HG03439 (cell line): Measurements from ENCODE around the gene GARNL3.

Experiments
- ATAC-seq: cut with Tn5 transposase; IDR thresholded peaks from one replicate; pipeline ENCODE4 v1.9.1; 2021; ENCODE audit warnings: mild to moderate bottlenecking, moderate library complexity; ENCODE audit not compliant: unreplicated experiment

GARNL3 gene

DNA sequence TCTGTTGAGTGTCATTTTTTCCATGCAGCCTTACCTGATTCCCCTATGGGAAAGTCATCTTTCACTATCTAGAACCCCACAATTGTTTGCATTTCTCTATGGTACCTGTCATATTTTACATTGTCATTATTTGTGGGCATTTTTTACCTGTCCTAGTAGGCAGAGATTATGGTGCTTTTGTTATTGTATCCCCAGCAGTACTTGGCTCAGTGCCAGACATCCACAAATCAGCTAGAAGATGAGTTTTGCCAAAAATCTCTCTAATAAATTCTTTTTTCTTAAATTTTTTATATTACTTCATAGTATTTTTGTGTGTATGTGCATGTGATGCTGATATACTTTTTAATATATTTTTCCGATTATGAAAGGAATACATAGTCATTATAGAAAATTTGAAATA, 13.2 kb downstream of the GARNL3 start:
- no peak for ATAC-seq

DNA sequence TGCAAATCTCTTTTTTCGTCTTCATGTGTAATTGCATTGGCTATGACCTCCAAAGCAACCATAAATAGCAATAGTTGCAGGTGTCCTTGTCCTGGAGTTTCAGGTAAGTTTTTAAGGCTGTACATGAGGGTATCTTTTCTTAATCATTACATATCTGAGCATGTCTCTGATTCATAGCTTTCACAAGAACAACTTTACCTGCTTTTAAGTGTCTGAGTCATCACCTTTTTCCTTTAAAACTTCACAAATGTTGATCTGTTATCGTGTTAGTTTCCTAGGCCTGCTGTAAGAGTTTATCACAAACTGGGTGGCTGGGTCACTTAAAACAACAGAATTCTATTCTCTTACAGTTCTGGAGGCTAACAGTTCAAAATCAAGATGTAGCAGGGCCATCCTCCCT, 13.8 kb downstream of the GARNL3 start:
- ATAC-seq = no peak

DNA sequence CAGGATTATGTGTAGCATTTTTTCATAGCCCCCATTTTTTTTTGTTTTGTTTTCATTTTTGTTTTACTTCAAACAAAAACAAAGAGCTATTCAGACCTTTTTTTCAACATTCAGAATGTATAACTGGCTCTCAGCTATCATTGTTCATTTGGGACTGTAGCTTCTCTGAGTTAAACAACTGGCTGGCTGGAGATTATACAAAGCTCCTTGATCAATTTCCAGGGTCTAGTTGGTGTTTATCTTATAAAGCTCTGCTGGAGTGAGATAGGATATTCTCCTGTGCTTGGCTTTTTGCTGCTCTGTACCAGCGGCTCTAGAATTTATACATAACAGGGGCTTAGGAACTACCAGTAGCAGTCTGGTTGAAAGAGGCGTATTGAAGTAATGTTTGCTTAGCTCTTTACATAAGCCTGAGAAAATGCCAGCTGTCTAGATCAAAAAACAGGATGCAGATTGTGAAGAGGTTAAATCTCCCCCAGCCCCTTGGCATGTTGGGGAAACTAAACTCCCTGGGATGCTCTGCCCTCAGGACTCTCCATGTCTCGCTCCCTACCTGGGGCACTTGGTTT, 15.2 kb downstream of the GARNL3 start:
- no peak for ATAC-seq

GRCh38 chr9:127280880-127281660, 16.5 kb downstream of the GARNL3 start:
- no peak for ATAC-seq

GRCh38 chr9:127281891-127282290, 17.3 kb downstream of the GARNL3 start:
- no peak for ATAC-seq

- no peak for ATAC-seq
Observed at GRCh38 chr9:127282611-127283010, 18.0 kb downstream of the GARNL3 start.

GRCh38 chr9:127283135-127283534, 18.6 kb downstream of the GARNL3 start:
- no peak for ATAC-seq

DNA sequence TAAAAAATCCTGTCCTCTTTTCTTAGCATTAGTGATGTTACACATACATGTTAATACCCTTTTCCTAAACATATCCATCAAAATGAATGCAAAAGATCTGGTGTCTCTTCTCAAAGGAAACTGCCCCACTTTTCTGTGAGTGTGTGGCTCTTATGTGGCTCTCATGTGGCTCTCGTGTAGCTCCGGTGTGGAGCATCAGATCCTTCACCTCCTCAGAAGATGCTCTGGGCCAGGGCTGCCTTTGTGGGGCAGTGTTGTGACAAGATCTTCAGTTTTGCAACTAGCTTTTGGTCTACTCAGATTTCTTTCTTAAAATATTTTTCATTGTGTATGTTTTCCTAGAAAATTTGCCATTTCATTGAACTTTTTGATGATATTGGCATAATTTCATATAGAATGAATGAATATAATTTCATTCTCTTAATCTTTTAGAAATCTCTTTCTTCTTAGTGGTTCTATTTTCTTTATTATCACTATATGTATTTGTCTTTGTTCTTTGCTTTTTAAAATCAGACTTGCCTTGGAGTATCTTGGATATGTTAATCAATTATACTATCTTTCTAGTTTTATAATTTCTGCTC, 19.4 kb downstream of the GARNL3 start:
- no peak for ATAC-seq

- no peak for ATAC-seq
Observed at GRCh38 chr9:127285965-127286364, 21.4 kb downstream of the GARNL3 start.

DNA sequence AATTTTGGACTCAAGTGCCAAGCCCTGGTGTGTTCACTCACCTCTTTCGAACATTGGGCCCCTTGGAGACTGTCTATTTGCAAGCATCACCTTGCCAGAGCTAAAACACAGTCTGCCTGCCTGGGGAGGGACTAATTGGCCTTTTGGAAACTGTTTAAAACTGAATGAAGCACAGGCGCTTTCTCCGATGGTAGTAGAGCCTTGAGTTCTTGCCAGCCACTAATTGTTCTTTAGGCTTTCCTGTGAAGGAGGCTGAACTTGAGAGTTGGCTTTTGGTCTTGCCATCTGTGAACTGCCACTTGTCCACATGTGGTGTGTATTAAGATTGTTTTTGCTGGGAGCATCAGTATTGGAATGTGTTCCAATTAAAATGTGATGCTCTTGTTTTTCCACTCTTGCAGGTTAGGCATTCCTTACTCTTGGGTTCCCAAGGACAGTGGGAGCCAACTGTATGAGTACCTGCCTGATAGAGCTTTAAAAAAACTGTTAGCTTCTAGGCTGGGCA, 26.0 kb downstream of the GARNL3 start:
- no peak for ATAC-seq

GRCh38 chr9:127291246-127291778, 26.7 kb downstream of the GARNL3 start:
- no peak for ATAC-seq

DNA sequence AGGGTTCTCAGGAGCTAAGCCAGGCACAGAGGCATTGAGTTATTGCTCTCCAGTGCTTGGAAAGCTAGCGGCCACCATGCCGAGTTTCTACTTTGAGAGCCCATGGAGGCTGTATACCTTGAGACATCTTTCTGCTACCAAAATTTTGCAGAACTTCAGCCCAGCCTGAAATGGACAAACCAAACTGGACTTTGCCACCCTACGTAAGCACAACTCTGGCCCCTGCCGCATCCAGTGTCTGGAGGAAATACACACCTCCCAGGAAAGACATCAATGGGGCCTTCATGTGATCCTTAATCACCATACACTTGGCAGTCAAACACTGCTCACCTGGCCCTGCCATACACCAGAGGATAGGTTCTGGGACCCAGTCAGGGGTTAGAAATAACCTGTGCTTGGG, 27.8 kb downstream of the GARNL3 start:
- ATAC-seq = no peak

- no peak for ATAC-seq
Observed at GRCh38 chr9:127293328-127293727, 28.8 kb downstream of the GARNL3 start.

DNA sequence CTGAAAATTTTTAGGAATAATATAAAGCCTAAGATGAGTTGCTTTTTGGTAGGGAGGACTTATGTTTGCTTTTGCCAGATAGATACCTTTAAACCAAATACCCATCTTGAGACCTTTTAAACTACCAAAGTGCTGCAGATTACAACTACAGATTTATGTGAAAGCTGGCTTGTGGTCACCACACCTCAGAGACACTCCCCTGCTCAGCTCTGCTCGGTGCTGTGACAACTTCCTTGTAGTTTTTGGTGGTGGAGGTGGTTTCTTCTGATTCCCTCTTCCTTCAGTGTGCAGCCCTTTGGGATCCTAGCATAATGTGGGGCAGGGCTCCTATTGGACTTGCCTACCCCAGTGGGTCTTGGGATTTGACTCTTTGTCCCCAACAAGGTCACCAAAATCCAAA, 29.2 kb downstream of the GARNL3 start:
- ATAC-seq = no peak

DNA sequence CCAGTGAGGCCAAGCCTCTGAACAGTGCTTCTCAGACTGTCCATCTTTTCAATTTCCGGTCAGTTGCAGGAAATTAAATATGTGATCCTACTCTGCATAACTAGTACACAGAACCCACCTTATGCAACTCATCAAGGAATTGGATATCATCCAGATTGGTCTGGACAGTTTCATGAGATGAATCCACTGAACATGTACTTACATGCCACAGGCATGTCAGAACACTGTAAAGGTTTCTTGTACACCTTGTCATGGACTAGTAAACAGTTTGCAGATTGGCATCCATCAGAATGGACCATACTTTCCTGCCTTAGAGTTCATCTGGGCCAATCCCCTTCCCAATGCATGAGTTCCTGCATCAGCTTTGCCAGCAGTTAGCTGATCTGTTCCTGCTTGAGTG, 30.4 kb downstream of the GARNL3 start:
- no peak for ATAC-seq

DNA sequence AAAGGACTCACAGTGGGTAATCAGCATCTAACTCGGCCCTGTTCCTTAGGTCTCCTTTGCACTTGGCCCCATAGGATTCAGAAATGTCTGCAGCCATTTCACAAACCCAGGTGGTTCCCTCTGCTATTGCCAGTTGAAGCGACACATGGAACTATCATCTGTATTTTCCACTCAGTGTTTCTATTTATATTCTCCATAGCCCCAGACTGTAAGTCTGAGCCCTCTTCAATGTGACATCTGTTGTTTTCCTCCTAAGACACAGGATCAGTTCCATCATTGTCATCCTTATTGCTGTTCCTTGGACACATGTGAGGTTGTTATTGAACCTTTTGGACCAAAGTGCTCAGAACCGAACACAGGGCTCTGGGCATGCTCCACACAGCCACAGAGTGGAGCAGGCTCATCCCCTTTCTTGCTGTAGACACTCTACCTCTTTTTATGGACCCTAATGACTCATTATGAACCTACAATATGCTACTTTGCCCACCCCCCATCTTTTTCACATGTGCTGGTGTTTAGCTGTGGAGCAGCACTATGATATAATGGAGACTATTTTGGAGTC, 36.4 kb downstream of the GARNL3 start:
- ATAC-seq = no peak

DNA sequence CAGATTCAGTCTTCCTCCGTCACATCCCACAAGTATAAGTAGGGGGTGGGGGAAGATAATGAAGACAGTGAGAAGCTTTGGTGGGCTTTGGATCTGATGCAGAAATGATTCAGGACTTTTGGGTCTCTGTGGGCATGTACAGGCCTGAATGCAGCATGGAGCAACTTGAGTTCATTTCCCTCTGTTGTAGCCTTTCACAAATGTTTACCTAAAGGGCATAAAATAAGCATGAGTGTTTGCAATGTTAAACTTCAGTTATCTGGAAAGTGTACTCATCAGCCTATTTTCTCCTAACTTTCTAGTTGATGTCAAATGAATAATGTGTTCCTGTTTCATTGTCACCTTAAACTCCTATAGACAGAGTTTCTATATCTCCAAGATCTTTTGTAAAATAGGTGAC, 39.3 kb downstream of the GARNL3 start:
- no peak for ATAC-seq

DNA sequence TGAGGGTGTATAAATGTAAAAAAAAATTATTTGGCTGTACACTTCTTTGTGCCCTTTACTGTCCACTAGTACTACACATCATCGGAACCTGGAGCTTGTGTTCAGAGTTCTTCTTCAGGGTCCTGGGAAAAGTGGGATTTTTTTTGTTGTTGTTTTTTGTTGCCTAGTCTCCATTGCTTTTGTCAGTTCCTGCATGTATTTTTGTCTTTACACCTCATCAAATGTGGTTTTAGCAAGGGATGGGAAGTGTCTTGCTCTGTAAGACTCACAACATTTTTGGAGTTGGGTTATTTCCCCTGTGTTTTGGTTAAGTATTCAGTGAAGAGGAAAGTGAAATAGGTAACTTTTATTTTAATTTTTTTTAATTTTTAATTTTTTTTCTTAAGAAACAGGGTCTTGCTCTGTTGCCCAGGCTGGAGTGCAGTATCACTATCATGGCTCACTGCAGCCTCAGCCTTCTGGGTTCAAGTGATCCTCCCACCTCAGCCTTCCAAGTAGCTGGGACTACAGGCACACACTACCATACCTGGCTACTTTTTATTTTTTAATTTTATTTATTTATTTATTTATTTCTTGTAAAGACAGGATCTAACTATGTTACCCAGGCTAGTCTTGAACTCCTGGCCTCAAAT, 40.7 kb downstream of the GARNL3 start:
- no peak for ATAC-seq

DNA sequence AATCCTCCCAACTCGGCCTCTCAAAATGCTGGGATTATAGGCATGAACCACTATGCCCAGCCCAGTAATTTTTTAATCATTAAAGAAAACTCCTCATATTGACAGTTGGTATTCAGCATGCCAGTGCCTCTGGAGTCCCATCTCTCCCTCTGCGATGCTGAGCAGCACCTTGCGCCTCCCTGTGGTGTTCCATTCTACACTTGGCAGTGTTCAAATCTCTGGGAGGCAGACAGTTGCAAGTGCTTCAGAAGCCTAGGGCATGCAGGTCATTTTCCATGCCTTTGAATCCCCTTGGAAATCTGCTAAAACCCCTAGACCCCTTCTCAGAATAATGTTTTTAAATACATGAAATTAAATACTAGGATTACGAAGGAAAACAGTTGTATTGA, 41.3 kb downstream of the GARNL3 start:
- ATAC-seq = no peak

- ATAC-seq = no peak
Observed at GRCh38 chr9:127307802-127308201, 43.2 kb downstream of the GARNL3 start.
